Caki2 (cell line): ENCODE results near the gene STOM. TPM values are rescaled to one million over a fixed set of nuclear protein-coding genes. Genes with fewer than 3 reads are reported as not detected.
A peak's percentile ranks its signal among the peaks of the same experiment; 100 is the strongest.
"Not testable (repeated sequence)": the region's sequence is repeated elsewhere in the genome, so short reads cannot be mapped to it uniquely, and the experiment has no call there.

Source experiments
- DNase-seq: peaks from one replicate; pipeline ENCODE4 v3.0.0-alpha.2; 2015; ENCODE audit warnings: low read depth
- in situ Hi-C: cut with HindIII; loops from 2 replicates; pipeline ENCODE4 v1.10.0; 2016; ENCODE audit warnings: low sequenced_read_pairs, low pct_unique_long_range_greater_than_20kb, mixed read lengths
- total RNA-seq: library from RNA; depleted of rRNA; stranded (reverse); fragments of >200 nt; shearing (Covaris generic); gene quantifications from 2 replicates; pipeline ENCODE4 v1.2.3, GENCODE V29; 2014; ENCODE audit warnings: low replicate concordance; rRNA removed

The STOM gene
- total RNA-seq, 1 experiment from 2014 or later, result 72.4 TPM

- in situ Hi-C loops, result no loop called here
Observed at GRCh38 chr9:121296213-121297127, 73.6 kb downstream of the STOM start.

GRCh38 chr9:121295662-121296191 lies 74.3 kb downstream of the STOM start:
- no peak for DNase-seq
- in situ Hi-C loops, result no loop called here

More at GRCh38 chr9:121296213-121297127, 73.6 kb downstream of the STOM start:
- DNase-seq, result no peak

- in situ Hi-C loops, result no loop called here
- no peak for DNase-seq
Observed at GRCh38 chr9:121294866-121295661, 75.0 kb downstream of the STOM start.

GRCh38 chr9:121294151-121294743 lies 75.8 kb downstream of the STOM start:
- no peak for DNase-seq
- in situ Hi-C loops, result no loop called here

GRCh38 chr9:121292801-121293241 lies 77.2 kb downstream of the STOM start:
- in situ Hi-C loops, result no loop called here
- DNase-seq, result no peak

- in situ Hi-C loops, result no loop called here
- no peak for DNase-seq
Observed at GRCh38 chr9:121292051-121292450, 78.0 kb downstream of the STOM start.

GRCh38 chr9:121291536-121291935 lies 78.5 kb downstream of the STOM start:
- in situ Hi-C loops, result not testable (repeated sequence)

GRCh38 chr9:121289772-121290370 lies 80.2 kb downstream of the STOM start:
- in situ Hi-C loops, result no loop called here
- no peak for DNase-seq

More at GRCh38 chr9:121291536-121291935, 78.5 kb downstream of the STOM start:
- DNase-seq, result not testable (repeated sequence)

- in situ Hi-C loops, result no loop called here
- DNase-seq, result peak; percentile 68
Observed at GRCh38 chr9:121289026-121289771, 80.9 kb downstream of the STOM start.

Other genes with a start within 250 kb of the STOM start
- 19.0 and 19.2 TPM in 2 replicates for gene RAB14, start 168.4 kb downstream of the STOM start, total RNA-seq
- gene GSN, start 102.1 kb downstream of the STOM start, total RNA-seq, result 8.7 and 13.8 TPM in 2 replicates
- not detected in 2 replicates for gene GGTA1, start 129.6 kb upstream of the STOM start, total RNA-seq